T-helper 1 cell treated with Interleukin-12 subunit alpha and Interleukin-12 subunit beta and Interleukin-4 antibody, amounts not matched to agents 30 ng/mL and 1 ng/mL, for 36 hours (primary cell): Measurements from ENCODE around the gene CCDC144A. TPM values are rescaled to one million over a fixed set of nuclear protein-coding genes. Genes with fewer than 3 reads are reported as not detected.
"Not testable (repeated sequence)": the region's sequence is repeated elsewhere in the genome, so short reads cannot be mapped to it uniquely, and the experiment has no call there.

Experiments
- intact Hi-C: fragments of 100-400 bp; cut with micrococcal nuclease; formaldehyde crosslinking; loops from one replicate; pipeline ENCODE4 v1.15.1; 2024
- total RNA-seq: library from RNA; stranded (reverse); gene quantifications from 2 replicates; pipeline ENCODE4 v1.2.3, GENCODE V29; 2022

The CCDC144A gene
- 3.1 and 3.5 TPM in 2 replicates for total RNA-seq

- intact Hi-C loops: loop anchor here (2.0 kb wide), 1 partner anchor 153 kb away; no protein-coding TSS in a partner anchor
Observed at GRCh38 chr17:16689731-16690281, at the start of gene CCDC144A. Gene CCDC144A (plus strand): TSS chr17:16690241. CDS start chr17:16690401, 160 bp downstream.

DNA sequence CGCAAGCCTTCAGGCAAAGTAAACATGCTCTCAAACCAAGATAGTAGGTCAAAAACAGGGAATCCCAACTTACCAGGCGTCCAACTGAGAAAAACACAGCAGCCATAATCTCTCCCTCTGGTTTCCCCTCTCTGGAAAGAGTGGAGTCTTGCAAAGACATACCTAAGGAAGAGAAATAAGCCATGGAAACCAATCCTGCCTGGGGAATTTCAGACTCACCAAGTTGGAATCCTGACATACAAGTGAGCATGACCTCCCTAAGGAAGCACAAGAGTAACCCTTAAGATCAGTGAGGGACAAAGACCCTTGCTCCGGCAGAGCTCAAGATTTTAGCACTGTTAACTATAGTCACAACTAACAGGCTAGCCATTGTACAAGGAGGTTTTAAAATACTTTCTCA lies 40.5 kb upstream of the CCDC144A start:
- intact Hi-C loops: no loop called here

DNA sequence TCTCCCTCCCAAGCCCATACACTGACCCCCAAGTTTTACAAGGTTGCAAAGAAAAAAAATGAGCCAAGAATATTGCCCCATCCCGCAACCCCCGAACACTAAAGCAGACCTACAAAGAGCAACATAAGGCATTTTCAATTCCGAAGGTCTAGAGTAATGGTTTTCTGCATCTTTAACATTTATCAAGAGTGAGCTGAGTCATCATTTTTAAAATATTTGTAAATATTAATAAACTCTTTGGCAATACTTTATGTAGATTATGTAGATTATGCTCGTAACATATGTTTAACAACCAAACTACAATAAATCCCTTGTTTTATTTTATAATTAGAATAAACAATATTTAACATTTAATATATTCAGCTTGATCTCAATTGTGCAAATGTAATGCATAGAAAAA lies 37.8 kb upstream of the CCDC144A start:
- intact Hi-C loops: loop anchor here (2.0 to 5.0 kb wide), 3 partner anchors 63 to 335 kb away; partner anchors contain the start of gene UBB

DNA sequence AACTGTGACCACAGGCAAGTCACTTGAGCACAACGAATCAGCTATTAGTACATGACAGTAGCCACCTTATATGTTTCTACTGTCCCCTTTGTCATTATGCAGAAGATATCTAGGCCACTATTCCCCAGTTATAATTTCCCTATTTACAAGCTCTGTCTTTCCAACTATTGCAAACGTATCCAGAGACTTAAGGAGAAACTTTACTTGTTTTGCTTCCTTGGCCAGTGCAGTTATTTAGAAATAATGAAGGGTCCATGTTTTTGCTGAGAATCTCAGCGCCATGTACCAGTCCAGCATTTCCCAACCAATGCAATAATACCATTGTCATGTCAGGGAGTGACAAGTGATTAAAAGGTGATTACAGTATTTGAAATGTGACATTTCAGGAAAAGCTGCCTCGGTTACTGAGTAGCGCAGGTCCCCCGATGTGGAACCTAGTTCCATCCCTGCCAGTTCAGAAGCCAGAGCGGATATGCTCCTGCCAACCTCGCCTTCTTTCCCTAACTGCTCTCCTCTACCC lies 37.1 kb upstream of the CCDC144A start:
- intact Hi-C loops: loop anchor here (1.0 to 5.0 kb wide), 7 partner anchors 64 to 367 kb away; partner anchors contain the start of genes UBB and ZNF287

DNA sequence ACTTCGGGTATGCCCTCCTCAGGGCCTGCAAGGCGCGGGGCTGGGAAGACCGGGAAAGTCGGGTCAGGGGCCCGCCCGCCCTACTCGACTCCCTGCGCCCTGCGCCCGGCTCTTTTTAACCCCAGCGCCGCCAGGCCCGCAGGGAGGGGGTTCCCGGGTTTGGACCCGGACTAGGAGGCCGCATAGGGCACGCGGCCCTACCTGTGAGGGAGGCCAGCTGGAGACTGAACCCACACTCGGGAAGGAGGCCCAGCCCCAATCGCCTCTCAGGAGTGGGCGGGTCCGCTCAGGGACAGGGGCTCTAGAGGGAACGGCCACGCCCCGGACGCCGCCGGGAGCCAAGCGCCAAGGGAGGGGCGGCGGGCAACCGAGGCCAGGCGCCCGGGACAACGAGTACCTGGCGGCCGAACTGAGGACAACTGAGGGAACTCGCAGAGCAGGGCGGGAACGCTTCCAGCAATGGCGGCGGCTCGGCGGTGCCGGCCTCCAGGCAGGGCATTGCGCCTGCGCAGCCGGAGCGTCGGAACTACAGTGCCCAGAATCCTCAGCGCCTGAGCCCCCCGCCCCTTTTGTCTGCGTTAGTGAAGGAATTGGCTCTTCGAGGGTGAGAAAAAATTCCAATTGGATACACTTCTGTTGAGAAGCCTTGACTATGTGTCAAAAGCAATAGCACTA lies 36.5 kb upstream of the CCDC144A start, which contains the start of gene ZNF624:
Gene ZNF624, minus strand, starts transcription at position 484 of the 675 bp plus-strand sequence.
- intact Hi-C loops: loop anchor here (1.0 to 5.0 kb wide), 7 partner anchors 65 to 367 kb away; partner anchors contain the start of genes UBB and ZNF287

- intact Hi-C loops: no loop called here
Observed at GRCh38 chr17:16661217-16661616, 28.8 kb upstream of the CCDC144A start.

GRCh38 chr17:16662936-16663335 lies 27.1 kb upstream of the CCDC144A start:
- intact Hi-C loops: no loop called here

- intact Hi-C loops: not testable (repeated sequence)
Observed at GRCh38 chr17:16666553-16666906, 23.5 kb upstream of the CCDC144A start.

- intact Hi-C loops: not testable (repeated sequence)
Observed at GRCh38 chr17:16666907-16667636, 23.0 kb upstream of the CCDC144A start.

- intact Hi-C loops: no loop called here
Observed at GRCh38 chr17:16676676-16677268, 13.3 kb upstream of the CCDC144A start.

GRCh38 chr17:16683290-16684138 lies 6.5 kb upstream of the CCDC144A start:
- intact Hi-C loops: not testable (repeated sequence)

DNA sequence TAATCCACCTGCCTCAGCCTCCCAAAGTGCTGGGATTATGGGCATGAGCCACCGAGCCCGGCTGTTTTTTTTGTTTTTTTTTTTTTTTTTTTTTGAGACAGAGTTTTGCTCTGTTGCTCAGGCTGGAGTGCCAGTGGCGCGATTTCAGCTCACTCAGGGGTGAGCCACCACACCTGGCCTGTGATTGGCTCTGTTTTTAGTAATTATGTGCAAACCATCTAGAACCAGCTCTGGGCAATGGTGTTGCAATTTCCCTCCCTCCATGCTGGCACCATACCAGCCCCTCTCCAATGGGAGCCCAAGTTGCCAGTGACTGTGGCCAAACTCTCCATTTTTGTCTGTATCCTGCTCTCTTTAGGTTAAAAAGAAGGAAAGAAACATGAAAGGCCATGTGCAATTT lies 4.0 kb upstream of the CCDC144A start:
- intact Hi-C loops: not testable (repeated sequence)

- intact Hi-C loops: not testable (repeated sequence)
Observed at GRCh38 chr17:16687151-16687550, 2.9 kb upstream of the CCDC144A start.

DNA sequence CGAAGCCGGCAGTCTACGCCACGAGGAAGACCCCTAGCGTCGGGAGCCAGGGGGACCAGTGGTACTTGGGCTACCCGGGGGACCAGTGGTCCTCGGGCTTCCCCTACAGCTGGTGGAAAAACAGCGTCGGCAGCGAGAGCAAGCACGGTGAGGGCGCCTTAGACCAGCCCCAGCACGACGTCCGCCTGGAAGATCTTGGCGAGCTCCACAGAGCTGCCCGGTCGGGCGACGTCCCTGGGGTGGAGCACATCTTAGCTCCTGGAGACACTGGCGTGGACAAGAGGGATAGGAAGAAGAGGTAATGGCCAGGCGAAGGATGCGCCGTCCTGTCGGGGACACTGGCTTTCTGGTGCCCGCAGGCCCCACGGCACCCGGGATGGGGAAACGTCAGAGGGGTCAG lies 406 bp downstream of the CCDC144A start:
- intact Hi-C loops: loop anchor here (2.0 kb wide), 1 partner anchor 154 kb away; no protein-coding TSS in a partner anchor

DNA sequence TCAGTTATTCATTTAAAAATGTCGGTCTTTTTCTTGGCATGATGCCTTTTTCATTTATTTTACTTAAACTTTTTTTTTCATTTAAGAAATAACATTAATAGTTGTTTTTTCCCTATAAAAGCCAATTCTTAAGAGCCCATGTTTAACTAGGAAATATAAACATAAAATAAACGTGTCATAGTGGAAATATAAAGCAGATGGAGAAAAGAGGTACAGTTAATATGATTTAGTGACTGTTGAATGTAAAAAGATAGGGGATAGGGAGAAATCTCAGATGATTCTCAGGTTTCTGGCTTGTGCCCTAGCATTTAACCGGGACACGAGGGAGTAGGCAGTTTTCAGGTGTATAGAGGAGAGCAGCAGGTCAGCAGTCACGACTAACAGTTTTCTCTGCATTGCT lies 7.6 kb downstream of the CCDC144A start:
- intact Hi-C loops: not testable (repeated sequence)

GRCh38 chr17:16745492-16746203 lies 55.6 kb downstream of the CCDC144A start:
- intact Hi-C loops: not testable (repeated sequence)

DNA sequence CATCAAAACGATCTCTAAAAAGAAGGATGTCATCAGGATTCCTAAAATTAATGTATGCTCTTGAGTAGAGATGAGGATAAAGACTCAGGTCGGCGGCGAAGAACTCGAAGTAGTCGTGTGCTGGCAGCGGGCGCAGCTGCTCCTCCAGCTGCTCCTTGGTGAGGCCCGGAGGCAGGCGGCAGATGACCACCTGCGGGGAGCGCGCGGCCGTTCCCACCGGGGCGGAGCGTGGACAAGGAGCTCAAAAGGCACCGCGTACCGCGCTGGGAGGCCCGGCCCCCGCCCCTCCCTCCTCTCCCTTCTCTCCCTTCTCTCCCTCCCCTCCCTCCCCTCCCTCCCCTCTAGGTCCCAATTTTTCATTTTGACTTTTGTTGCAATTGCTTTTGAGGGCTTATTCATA lies 56.5 kb downstream of the CCDC144A start:
- intact Hi-C loops: not testable (repeated sequence)

GRCh38 chr17:16750515-16750914 lies 60.5 kb downstream of the CCDC144A start:
- intact Hi-C loops: not testable (repeated sequence)

DNA sequence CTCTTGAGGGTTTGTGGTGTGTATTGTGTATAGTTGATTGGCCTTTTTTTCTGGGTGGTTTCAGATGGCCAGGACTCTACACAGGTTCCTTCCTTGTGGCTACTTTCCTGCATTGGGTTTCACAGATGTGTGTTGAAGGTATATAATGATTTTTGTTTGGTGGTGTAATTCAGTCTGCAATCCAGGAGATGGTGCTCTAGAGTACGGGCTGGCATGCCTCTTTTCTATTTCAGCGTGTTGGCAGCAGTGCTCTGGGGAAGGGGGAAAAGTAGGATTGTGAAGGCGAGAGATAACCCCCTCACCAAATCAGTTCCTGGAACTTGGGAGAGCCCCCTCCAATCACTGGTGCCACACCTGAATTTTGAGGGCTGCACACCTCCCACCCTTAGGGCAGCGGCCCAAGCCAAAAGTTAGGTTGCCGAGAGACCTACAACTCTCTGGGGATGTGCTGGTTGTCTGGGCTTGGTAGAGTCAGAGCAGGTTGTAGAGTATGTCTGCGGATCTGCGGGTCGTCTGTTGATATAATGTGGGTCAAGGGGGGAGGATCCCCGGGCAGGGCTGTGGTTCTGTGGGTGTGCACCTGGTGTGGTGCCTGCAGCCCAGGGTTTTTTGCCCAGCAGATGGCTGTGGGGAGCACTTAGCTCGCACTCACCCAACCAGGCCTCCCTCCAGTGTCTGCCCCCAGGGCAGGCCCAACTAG lies 61.3 kb downstream of the CCDC144A start:
- intact Hi-C loops: not testable (repeated sequence)
